ENCODE results near the gene MPV17L.
"Not testable (repeated sequence)": the region's sequence is repeated elsewhere in the genome, so short reads cannot be mapped to it uniquely, and the experiment has no call there.

Gene MPV17L

DNA sequence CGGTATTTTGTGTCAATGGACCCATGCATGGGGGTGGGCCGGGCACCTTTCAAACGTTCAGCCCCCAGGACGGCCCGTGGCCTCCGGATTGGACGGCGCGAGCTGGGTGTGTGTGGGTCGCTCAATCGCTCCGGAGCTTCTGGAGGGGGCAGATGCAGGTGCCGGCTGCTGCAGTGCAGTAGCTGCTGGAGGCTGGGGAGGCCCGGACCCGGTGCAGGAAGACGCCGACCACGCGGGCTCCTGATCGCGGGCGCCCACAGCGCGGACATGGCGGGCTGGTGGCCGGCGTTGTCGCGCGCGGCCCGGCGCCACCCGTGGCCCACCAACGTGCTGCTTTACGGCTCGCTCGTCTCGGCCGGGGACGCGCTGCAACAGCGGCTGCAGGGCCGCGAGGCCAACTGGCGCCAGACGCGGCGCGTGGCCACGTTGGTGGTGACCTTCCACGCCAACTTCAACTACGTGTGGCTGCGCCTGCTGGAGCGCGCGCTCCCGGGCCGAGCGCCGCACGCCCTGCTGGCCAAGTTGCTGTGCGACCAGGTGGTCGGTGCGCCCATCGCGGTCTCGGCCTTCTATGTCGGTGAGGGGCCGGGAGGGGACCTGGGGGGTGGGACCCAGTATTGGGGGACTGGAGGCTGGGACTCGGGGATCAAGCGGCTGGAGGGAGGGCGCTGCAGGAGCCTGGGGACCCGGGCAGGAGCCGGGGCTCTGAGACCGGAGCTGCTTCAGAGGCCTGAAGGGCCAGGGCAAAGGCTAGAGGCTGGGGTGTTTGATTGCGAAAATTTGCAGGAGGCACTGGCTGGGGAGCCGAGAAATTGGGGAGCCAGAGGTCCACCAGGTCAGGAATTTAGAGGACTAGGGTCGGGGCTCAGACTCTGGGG is at the start of gene MPV17L:
MPV17L (plus strand) TSS at position 124 of the 878 bp plus-strand sequence; CDS start at position 268, 144 bp downstream.
- FAIRE-seq = not testable (repeated sequence)

DNA sequence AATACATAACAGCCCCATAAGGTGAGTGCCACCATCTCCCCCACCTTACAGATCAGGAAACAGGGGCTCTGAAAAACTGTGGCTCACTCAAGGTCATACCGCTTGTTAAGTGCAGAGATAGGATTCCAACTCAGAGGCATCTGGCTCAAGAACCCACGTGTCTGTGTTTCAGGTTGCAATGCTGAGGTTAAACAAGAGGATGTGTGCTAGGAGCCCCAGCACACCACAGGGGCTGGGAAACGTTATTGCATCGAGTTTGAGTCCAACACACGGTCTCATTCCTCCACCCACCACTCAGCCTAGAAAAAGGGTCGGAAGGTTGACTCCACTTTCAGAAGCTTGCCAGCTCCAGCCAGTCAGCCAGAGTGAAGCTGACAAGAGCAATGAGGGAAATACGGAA is 46.8 kb upstream of the MPV17L start:
- not testable (repeated sequence) for FAIRE-seq

GRCh38 chr16:15351251-15351650 is 44.3 kb upstream of the MPV17L start:
- FAIRE-seq = not testable (repeated sequence)

GRCh38 chr16:15351745-15352144 is 43.8 kb upstream of the MPV17L start:
- FAIRE-seq = not testable (repeated sequence)

- FAIRE-seq = not testable (repeated sequence)
Observed at GRCh38 chr16:15352852-15353251, 42.7 kb upstream of the MPV17L start.

DNA sequence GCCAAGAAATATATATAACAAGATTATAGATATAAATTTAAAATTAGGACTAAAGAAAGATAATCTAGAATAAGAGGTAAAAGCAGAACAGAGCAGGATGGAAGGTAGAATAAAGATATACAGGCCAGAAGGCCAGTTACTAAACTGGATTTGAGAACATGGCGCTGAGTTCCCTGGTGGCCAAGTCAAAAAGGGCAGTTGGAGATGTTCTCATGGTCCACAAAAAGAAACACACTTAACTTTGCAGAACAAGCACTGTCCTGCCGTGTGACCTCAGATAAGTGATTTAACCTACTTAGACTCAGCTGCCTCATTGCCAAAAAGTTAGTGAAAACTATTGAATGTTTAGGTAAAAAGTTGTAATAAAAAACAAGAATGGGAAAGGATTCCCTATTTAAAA is 40.7 kb upstream of the MPV17L start:
- not testable (repeated sequence) for FAIRE-seq

GRCh38 chr16:15357495-15357894 is 38.1 kb upstream of the MPV17L start:
- FAIRE-seq = not testable (repeated sequence)

DNA sequence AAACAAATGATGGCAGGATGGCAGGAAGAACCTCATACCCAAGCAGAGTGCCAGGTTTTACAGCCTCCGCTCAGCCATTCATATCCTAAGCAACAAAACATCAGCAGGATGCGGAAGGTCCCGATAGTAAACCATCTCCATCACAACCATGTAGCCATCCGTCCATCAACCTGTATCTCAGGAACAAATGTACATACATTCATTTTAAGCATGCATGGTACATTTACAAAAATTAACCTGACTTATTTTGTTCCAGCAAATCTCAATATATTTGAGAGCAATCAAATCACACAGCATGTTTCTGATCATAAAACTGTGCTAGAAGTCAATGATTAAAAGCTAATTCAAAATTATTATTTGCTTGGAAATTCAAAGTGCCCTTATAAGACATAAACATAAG is 17.4 kb upstream of the MPV17L start, which contains the start of gene NPIPA5:
NPIPA5 (minus strand) TSS at position 101 of the 400 bp plus-strand sequence; CDS start at position 101, 0 bp downstream.
- not testable (repeated sequence) for FAIRE-seq

DNA sequence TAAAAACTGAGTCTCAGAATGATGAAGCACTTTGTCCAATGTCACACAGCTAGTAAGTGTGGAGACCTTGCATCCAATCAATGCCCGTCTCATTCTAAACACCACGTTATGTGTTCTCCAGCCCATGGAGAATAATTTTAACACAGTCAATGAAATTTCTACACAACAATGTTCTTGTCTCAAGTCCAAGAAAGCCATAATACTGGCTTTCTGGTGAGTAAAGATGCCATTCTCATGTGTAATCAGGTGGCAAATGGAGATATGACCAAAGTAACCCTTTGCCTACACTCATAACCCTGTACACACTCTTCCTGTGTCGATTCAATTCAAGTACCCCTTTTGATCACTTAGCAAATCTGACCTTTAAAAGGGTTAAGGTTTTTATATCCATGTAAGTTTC is 12.7 kb upstream of the MPV17L start:
- FAIRE-seq = not testable (repeated sequence)

- not testable (repeated sequence) for FAIRE-seq
Observed at GRCh38 chr16:15388060-15388459, 7.5 kb upstream of the MPV17L start.

GRCh38 chr16:15389916-15390315 is 5.6 kb upstream of the MPV17L start:
- FAIRE-seq = not testable (repeated sequence)

DNA sequence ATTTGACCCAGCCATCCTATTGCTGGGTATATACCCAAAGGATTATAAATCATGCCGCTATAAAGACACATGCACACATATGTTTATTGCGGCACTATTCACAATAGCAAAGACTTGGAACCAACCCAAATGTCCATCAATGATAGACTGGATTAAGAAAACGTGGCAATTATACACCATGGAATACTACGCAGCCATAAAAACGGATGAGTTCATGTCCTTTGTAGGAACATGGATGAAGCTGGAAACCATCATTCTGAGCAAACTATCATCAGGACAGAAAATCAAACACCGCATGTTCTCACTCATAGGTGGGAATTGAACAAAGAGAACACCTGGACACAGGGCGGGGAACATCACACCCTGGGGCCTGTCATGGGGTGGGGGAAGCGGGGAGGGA is 2.5 kb upstream of the MPV17L start:
- FAIRE-seq = not testable (repeated sequence)

DNA sequence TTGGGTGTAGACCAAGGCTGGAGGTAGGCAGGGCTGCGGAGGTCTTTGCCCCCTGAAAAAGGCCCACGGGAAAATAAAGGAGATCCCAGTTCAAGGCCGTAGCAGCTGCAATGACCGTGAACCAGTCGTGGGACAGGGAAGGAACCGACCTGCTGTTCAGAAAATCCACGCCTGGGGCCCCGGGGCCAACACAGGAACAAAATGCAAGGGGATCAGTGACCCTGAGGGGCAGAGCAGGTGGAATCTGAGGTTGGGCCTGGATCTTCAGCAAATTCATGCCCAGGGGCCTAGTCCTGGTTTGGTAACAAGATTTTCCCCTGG is 915 bp downstream of the MPV17L start:
- FAIRE-seq = not testable (repeated sequence)

GRCh38 chr16:15396948-15397594 is 1.5 kb downstream of the MPV17L start:
- no peak for FAIRE-seq

DNA sequence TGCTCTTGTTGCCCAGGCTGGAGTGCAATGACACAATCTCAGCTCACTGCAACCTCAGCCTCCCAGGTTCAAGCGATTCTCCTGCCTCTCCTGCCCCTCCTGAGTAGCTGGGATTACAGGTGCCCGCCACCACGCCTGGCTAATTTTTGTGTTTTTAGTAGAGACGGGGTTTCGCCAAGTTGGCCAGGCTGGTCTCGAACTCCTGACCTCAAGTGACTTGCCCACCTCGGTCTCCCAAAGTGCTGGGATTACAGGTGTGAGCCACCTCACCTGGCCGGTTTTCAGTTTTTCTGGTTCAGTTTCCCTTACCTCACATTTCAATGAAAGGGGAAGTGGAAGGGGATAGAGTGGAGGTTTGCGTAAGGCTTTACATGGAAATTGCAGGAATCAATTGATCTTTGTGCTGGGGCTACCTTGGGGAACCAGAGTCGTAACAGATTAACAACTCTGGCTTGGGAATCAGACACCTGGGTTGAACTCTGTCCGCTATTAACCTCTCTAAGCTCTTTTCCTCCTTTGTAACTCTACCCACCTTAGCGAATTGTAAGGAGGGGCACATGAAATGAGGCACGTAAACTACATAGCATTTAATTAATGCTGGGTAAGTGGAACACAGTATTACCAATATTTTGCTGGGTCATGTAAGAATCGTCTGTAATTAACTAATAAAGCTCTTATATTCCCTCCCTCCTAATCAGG is 3.2 kb downstream of the MPV17L start:
- no peak for FAIRE-seq

DNA sequence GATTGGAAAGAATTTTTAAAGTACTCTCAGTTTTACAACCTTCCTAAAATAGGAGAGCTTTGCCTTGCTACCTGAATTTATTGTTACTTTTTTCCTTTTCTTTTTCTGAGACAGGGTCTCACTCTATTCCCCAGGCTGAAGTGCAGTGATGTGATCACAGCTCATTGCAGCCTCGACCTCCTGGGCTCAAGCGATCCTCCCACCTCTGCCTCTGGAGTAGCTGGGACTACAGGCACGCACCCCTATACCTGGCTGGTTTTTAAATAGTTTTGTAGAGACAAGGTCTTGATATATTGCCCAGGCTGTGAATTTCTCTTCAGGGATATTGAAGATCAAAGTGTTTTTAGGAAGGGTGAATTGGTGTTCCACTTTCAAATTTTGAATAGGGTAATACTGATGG is 3.8 kb downstream of the MPV17L start:
- FAIRE-seq = no peak

DNA sequence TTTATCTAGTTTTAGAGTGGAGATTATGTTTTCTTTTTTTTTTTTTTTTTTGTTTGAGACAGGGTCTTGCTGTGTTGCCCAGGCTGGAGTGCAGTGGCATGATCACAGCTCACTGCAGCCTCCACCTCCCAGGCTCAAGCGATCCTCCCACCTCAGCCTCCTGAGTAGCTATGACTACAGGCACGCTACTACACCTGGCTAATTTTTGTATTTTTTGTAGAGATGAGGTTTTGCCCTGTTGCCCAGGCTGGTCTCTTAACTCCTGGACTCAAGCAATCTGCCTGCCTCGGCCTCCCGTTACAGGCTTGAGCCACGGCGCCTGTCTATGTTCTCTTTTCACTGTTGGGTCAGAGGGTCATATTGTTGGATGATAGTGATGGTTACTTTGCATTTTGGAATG is 4.8 kb downstream of the MPV17L start:
- not testable (repeated sequence) for FAIRE-seq

- FAIRE-seq = no peak
Observed at GRCh38 chr16:15401972-15402371, 6.4 kb downstream of the MPV17L start.

DNA sequence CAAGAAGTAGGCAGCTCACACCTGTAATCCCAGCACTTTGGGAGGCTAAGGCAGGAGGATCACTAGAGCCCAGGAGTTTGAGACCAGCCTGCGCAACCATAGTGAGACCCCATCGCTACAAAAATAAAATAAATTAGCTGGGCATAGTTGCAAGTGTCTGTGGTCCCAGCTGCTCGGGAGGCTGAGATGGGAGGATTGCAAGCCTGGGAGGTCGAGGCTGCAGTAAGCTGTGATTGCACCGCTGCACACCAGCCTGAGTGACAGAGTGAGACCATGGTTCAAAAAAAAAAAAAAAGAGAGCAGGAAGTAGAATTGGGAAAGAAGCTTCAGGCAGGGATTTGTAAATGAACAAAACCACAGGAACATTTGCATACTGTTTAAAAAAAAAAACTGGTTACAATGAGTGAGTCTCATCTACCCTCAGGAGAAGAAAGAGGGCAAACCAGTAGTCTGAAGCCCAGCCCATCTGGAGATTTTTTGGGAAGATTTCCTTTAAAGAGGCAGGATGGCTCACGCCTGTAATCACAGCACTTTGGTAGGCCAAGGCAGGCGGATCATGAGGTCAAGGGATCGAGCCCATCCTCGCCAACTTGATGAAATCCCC is 7.9 kb downstream of the MPV17L start:
- no peak for FAIRE-seq

- not testable (repeated sequence) for FAIRE-seq
Observed at GRCh38 chr16:15404091-15404490, 8.5 kb downstream of the MPV17L start.

DNA sequence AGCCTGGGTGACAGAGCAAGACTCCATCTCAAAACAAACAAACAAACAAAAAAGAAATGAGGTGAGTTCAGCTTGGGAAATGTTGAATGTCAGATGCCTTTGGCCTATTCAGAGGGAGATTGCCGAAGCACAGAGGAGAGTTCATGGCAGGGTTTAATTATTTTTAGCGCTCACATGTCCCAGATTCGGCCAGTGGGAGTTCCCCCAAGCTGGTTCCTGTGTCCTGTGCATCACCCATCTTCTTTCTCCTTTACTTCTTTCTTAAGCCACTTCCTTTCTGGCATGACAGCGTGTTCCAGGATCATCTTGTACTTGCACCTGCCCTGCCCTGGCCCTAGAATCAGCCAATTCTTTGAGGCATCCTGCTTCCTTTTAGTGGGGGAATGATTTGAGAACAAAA is 9.2 kb downstream of the MPV17L start:
- FAIRE-seq = no peak

DNA sequence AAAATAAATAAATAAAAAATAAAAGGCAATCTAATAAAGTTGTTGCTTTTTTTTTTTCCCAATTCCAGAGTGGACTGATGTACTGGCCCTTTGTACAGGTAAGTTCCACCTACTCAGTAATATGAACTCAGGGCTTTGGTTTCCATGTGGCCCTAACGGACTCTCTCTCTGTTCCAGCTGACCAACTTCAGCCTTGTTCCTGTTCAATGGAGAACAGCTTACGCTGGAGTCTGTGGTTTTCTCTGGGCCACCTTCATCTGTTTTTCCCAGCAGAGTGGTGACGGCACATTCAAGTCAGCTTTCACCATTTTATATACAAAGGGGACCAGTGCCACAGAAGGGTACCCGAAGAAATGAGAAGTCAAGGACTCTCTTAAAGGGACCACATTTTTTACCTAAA is 12.2 kb downstream of the MPV17L start:
- not testable (repeated sequence) for FAIRE-seq

- FAIRE-seq = not testable (repeated sequence)
Observed at GRCh38 chr16:15409476-15409875, 13.9 kb downstream of the MPV17L start.

Data from G401.6 (cell line).